Stimulated activated CD4-positive, alpha-beta T cell treated with anti-CD3 and anti-CD28 coated beads, Interleukin-4, amount 100 ng/mL, for 1 hour (primary cell): ENCODE results near the gene ZMIZ1.
"Not testable (repeated sequence)": the region's sequence is repeated elsewhere in the genome, so short reads cannot be mapped to it uniquely, and the experiment has no call there.

Experiments
- DNase-seq: peaks from one replicate; pipeline ENCODE4 v3.0.0-alpha.2; 2020

The ZMIZ1 gene

DNA sequence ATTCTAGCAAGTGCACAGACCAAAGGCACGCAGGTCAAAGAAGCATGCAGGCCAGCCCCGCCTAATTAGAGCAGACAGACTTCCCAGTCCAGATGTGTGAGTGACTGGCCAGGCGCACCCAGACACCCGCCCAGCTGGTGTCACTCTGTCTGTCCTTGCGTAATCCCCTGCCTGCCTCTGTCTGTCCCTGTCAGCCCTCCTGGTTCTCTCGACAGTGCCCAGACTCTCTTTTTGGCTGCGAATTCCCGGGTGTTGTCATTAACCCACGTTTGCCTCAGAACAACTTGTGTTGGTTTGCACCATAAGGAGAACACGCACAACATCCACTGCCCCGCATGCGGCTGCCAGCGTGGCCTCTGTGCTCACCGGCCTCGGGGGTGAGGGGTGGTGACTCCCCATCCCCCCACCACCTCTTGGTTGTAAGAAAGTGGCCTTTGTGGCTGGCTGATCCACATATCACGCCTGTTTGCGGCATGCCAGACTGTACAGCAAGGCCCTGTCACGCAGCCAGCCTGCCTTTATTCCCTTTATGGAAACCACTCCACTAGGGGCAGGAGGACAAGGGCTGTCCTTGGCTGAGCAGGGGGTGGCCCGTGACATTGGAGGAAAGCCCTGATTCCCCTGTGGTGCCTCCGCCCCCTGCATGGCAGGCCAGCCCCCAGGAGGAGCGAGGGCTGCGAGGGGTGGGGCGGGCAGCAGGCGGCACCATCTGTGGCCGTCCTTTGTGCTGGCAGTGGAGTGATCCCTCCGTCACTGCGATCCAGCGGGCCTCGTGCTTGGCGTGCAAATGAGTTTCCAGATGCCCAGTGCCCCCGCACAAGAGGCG, 205.7 kb downstream of the ZMIZ1 start:
- no peak for DNase-seq

GRCh38 chr10:79275105-79275430, 206.3 kb downstream of the ZMIZ1 start:
- DNase-seq = no peak

GRCh38 chr10:79275431-79275851, 206.7 kb downstream of the ZMIZ1 start:
- no peak for DNase-seq

DNA sequence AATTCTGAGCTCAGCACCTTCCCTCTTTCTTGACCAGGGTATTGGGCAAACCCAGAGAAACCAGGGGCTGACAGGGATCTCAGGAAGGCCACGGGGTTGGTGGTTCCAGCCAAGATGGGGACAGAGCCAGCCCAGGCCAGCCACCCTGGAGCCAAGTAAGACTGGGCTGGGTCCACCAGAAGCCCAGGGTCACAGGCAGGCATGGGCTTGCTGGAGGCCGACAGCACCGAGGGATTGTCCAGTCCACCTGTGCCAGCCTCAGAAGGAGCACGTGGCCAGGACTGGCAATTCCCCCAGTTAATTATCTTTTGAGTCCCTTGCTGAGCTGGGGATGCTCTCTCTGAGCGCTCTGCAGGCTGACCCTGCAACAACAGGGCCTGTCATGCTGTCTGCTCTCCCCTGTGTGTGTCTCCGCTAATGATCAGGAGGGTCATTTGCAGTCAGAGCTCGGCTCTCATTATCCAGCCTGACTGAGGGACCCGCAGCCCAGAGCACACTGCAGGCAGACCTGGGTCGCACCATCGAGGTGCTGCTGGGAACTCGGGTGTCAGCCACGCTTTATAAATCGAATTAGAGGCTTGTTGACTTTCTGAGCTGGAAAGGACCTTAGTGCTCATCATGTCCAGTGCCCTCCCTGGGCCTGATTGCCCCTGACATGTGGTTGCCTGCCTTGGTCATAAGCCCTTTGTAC, 209.0 kb downstream of the ZMIZ1 start:
- DNase-seq = no peak

DNA sequence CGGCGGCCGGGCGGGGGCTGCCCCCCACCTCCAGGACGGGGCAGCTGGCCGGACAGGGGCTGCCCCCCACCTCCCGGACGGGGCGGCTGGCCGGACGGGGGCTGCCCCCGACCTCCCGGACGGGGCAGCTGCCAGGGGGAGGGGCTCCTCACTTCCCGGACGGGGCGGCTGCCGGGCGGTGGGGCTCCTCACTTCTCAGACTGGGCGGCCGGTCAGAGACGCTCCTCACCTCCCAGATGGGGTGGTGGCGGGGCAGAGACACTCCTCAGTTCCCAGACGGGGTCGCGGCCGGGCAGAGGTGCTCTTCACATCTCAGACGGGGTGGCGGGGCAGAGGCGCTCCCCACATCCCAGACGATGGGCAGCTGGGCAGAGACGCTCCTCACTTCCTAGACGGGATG, 210.3 kb downstream of the ZMIZ1 start:
- DNase-seq = not testable (repeated sequence)

DNA sequence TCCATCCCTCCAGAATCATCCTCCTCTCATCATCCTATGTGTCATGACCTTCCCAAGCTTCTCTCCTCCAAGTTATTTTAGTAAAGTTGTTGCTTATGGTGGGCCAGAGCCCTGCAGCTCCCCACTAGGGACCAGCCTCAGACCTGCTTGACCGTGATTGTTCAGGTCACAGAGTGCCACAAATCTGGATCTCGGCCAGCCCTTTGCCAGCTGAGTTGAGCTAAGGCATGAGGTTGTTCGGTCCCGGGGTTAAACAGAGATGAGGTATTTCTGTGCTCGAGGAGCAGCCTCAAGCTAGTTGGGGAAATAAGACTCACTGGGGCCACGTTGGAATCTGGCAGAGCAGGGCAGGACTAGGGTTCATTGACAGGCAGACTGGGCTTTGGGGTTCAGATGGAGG, 212.2 kb downstream of the ZMIZ1 start:
- DNase-seq = no peak

- DNase-seq = no peak
Observed at GRCh38 chr10:79282388-79282787, 213.6 kb downstream of the ZMIZ1 start.

GRCh38 chr10:79283616-79284015, 214.8 kb downstream of the ZMIZ1 start:
- DNase-seq = no peak

DNA sequence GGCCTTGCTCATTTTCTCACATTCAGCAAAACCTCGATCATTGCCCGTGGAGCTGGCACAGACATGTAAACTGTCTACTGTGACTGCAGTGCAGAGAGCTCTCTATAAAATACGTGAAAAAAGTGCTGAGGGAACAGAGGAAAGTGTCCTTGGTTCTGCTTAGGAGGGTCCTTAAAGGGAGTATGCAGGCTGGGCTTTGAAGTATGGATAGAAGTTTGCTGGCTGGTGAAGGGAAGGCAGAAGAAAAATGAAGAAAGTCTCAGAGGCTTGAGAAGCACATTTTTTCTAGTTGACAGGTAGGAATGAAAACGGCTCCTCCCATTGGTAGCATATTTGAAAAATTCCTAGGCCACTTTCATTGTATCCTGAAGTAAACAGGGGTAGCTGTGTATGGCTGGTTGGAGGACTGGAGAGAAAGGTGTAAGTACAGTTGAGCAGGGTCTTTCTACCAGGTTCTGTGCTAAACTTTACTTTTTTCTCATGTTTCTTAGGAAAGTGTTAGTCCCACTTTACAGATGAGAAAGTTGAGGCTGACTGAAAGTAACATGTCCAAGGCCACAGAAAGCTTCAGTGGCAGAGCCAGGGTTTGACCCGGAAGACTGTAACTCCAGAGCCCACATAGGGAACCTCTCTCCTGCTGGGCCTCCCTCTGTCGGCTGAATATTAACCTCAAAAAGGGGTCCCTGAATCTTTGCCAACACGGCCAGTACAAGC, 215.5 kb downstream of the ZMIZ1 start:
- no peak for DNase-seq

GRCh38 chr10:79285315-79286197, 216.8 kb downstream of the ZMIZ1 start:
- peak; percentile 20 for DNase-seq

DNA sequence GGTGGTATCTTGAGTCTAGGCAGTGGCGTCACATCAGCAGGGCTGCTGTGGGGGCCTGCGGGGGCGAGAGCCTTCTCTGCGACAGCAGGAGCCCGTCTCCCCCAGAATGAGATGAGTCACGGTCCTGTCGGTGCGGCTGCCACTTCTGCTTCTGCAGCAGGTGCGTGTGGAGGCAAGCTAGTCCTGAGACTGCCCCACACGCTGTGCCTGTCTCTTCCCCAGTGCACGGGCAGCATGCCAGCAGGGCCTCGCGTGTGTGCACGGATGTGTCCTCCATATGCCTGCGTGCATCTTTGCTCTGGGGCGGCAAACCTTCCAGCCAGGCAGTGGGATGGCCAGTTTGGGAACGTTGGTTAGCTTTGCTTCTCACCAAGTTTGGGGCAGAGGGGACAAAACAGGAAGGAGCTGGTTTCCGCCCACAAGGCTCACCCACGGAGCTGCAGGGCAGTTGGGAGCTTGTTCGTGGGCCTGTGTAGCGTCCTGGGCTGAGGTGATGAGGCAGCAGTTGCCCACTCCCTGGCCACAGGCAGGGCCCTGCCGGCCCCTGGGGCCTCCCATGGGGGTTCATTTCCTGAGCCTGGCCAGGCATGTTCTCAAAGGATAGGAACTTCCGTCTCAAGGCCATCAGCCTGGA, 217.7 kb downstream of the ZMIZ1 start:
- peak; percentile 79 for DNase-seq

GRCh38 chr10:79287973-79288723, 219.4 kb downstream of the ZMIZ1 start:
- no peak for DNase-seq

DNA sequence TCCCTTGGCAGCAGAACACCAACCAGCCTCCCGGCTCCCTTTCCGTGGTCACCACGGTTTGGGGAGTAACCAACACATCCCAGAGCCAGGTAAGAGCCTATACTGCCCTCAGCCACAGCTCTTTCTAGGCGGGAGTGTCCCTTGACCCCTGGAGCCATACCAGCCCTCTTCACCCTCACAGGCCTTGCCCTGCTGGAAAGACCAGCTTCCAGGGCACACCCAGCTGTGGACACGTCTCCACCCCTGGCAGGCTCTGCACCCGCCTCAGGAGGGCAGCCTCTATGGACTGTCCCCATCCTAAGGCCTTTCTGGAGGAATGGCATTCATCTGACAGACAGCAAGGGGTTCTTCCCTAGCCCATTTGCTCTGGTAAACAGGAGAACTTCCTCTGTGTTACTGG, 221.0 kb downstream of the ZMIZ1 start:
- no peak for DNase-seq

- DNase-seq = no peak
Observed at GRCh38 chr10:79292026-79292766, 223.4 kb downstream of the ZMIZ1 start.

- peak; percentile 45 for DNase-seq
Observed at GRCh38 chr10:79292891-79293746, 224.4 kb downstream of the ZMIZ1 start.

- DNase-seq = no peak
Observed at GRCh38 chr10:79293841-79294581, 225.2 kb downstream of the ZMIZ1 start.

DNA sequence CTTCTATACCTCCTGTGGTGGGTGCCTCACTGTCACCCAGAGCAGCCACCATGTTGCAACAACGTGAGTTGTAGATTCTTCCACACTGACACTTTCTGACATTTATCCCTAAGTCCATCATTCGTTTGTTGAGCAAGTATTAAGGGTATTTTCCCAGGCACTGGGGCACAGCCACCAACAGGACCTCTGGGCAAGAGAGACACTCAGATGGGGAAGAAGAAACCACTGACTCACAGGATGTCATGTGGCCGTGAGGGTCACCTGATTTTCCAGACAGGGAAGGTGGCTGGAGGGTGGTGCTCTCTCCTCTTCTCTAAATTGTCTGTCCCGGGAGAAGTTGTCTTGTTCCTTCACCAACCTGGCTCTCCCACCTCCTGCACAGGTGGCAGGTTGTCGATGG, 226.8 kb downstream of the ZMIZ1 start:
- no peak for DNase-seq

DNA sequence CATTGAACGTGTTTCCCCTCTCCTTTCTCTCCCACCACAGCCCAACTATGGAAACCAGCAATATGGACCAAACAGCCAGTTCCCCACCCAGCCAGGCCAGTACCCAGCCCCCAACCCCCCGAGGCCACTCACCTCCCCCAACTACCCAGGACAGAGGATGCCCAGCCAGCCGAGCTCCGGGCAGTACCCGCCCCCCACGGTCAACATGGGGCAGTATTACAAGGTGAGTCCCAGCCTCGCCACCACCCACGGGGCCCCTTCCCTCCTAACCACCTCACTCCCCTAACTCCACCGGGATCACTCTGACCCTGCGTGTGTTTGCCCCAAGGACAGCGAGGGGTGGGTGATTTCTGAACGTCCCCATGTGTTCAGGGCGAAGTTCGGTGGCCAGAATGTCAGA, 227.7 kb downstream of the ZMIZ1 start:
- no peak for DNase-seq
